GM18873 (cell line): ENCODE results near the gene CHRNA4.
"Not testable (repeated sequence)": the region's sequence is repeated elsewhere in the genome, so short reads cannot be mapped to it uniquely, and the experiment has no call there.

ENCODE experiments used
- ATAC-seq: cut with Tn5 transposase; IDR thresholded peaks from one replicate; pipeline ENCODE4 v1.9.1; 2021; ENCODE audit warnings: mild to moderate bottlenecking, moderate library complexity, moderate number of reproducible peaks; ENCODE audit not compliant: unreplicated experiment, low FRiP score

Gene CHRNA4

GRCh38 chr20:63351811-63352591 lies 9.1 kb downstream of the CHRNA4 start:
- no peak for ATAC-seq

GRCh38 chr20:63351326-63351700 lies 9.8 kb downstream of the CHRNA4 start:
- ATAC-seq, result no peak

- ATAC-seq, result no peak
These were observed 10.4 kb downstream of the CHRNA4 start for GRCh38 chr20:63350597-63351325.

GRCh38 chr20:63350196-63350595 lies 11.0 kb downstream of the CHRNA4 start:
- no peak for ATAC-seq

GRCh38 chr20:63349516-63349895 lies 11.6 kb downstream of the CHRNA4 start:
- no peak for ATAC-seq

GRCh38 chr20:63348828-63349515 lies 12.2 kb downstream of the CHRNA4 start:
- no peak for ATAC-seq

- no peak for ATAC-seq
These were observed 13.0 kb downstream of the CHRNA4 start for GRCh38 chr20:63347950-63348827.

- ATAC-seq, result no peak
These were observed 13.9 kb downstream of the CHRNA4 start for GRCh38 chr20:63347081-63347741.

GRCh38 chr20:63346131-63347080 lies 14.7 kb downstream of the CHRNA4 start:
- ATAC-seq, result no peak

GRCh38 chr20:63345328-63346100 lies 15.6 kb downstream of the CHRNA4 start:
- no peak for ATAC-seq

- ATAC-seq, result no peak
These were observed 16.4 kb downstream of the CHRNA4 start for GRCh38 chr20:63344616-63345327.

GRCh38 chr20:63343460-63344445 lies 17.4 kb downstream of the CHRNA4 start:
- no peak for ATAC-seq

GRCh38 chr20:63342561-63343459 lies 18.3 kb downstream of the CHRNA4 start:
- ATAC-seq, result no peak

- not testable (repeated sequence) for ATAC-seq
These were observed 20.9 kb downstream of the CHRNA4 start for GRCh38 chr20:63340158-63340688.
